Mucosa of descending colon (tissue), 3 donors: ENCODE results near the gene DPH1. TPM values are rescaled to one million over a fixed set of nuclear protein-coding genes. Genes with fewer than 3 reads are reported as not detected.

Experiments
- ATAC-seq: fragments of 200-7000 bp; cut with Tn5 transposase; one replicate; pipeline ENCODE4 v1.9.1; 2020; ENCODE audit warnings: mild to moderate bottlenecking, moderate library complexity
- DNase-seq, 3 donors: peaks; one replicate each; pipeline ENCODE4 v3.0.0-alpha.2; 2020
- H3K36me3 ChIP-seq: fragments of 200-600 bp; one replicate; pipeline ENCODE4 v1.8.0; 2021; ENCODE audit warnings: low read depth, mild to moderate bottlenecking
- H3K4me1 ChIP-seq: fragments of 200-600 bp; one replicate; pipeline ENCODE4 v1.8.0; 2021; ENCODE audit warnings: low read depth, mild to moderate bottlenecking
- H3K4me3 ChIP-seq: fragments of 200-600 bp; one replicate; pipeline ENCODE4 v1.8.0; 2021; ENCODE audit warnings: mild to moderate bottlenecking
- H3K9me3 ChIP-seq: fragments of 200-600 bp; one replicate; pipeline ENCODE4 v1.8.0; 2021; ENCODE audit warnings: mild to moderate bottlenecking
- CTCF ChIP-seq: fragments of 200-600 bp; IDR thresholded peaks from one replicate; pipeline ENCODE4 v1.8.0; 2022; ENCODE audit warnings: antibody characterized with exemption, mild to moderate bottlenecking
- intact Hi-C, 2 donors: fragments of 100-400 bp; cut with DNase I in 1 of 2; cut with micrococcal nuclease in 1 of 2; formaldehyde crosslinking; loops; one replicate each; pipeline versions ENCODE4 v1.11.0 to v1.11.1; 2022; cut with DNase I, micrococcal nuclease
- microRNA-seq: library from miRNA; unstranded; fragments of <30 nt; microRNA quantifications from one replicate; pipeline ENCODE4, GENCODE V29; 2019
- total RNA-seq, 3 donors: library from RNA; stranded (reverse); fragmentation: NEBNext Ultra II Directional in 2 of 3; extraction: Animal tissue kit (Norgen Biotek cat#: 25700) in 2 of 3; gene quantifications; one replicate each; pipeline versions ENCODE4 v1.2.1 to v1.2.4, GENCODE V29; 2021 to 2023
- donor health status: DM: no; HTN: no; CAD: no; lungs with moderate emphysema.
- donor health status: DM: no; HTN: no; CAD: no.
- donor health status: DM: no; HTN: yes; CAD: no.

DPH1 gene
- total RNA-seq, 3 donors from 2014 or later = 33.1 to 43.7 (median 42.2) TPM

- H3K4me3 ChIP-seq = no peak overlapping the region
- ATAC-seq = no peak
Measured at GRCh38 chr17:2092253-2092652, 62.3 kb downstream of the DPH1 start.

GRCh38 chr17:2093349-2093748, 63.4 kb downstream of the DPH1 start:
- Histone ChIP-seq H3K9me3 (no peaks in the 10 kb centered on the region), H3K4me1 (peaks cover 14% of the 10 kb centered on the region), H3K36me3 (no peaks in the 10 kb centered on the region), H3K4me3 (no peak overlapping the region)
- ATAC-seq (no peak), DNase-seq (no peak)
- no peak for TF ChIP-seq CTCF
- intact Hi-C loops = no loop called here

More at GRCh38 chr17:2092253-2092652, 62.3 kb downstream of the DPH1 start:
- H3K36me3 ChIP-seq = no peaks in the 10 kb centered on the region
- DNase-seq = no peak
- TF ChIP-seq CTCF = no peak
- intact Hi-C loops = no loop called here
- H3K9me3 ChIP-seq = no peaks in the 10 kb centered on the region
- peaks cover 21% of the 10 kb centered on the region for H3K4me1 ChIP-seq

Small RNA genes lying within 50 kb of the gene (microRNA-seq; reads per million reads assigned to microRNA genes)
- gene MIR132 (1,260 reads per million, percentile 84 among the genes with 10 or more reads in this experiment), gene MIR212 (32.6 reads per million, percentile 48 among the genes with 10 or more reads in this experiment)

Other genes starting within 250 kb of the DPH1 start
- 10 to 100 TPM in 2 of 3 donors, 1 to 10 TPM in 1; 9.8 to 19.4 (median 10.7) TPM for gene SMYD4, start 200.3 kb upstream of the DPH1 start, total RNA-seq
- gene RPA1, start 200.1 kb upstream of the DPH1 start, total RNA-seq = 10 to 100 TPM; 52.3 to 77.4 (median 75.5) TPM
- gene RTN4RL1, start 4.8 kb upstream of the DPH1 start, total RNA-seq = under 1 TPM; 0.14 to 0.47 (median 0.43) TPM
- gene OVCA2, start 11.9 kb downstream of the DPH1 start, total RNA-seq = 10 to 100 TPM; 25.3 to 35.5 (median 33.0) TPM
- gene HIC1, start 24.9 kb downstream of the DPH1 start, total RNA-seq = 10 to 100 TPM in 2 of 3 donors, 1 to 10 TPM in 1; 6.0 to 28.9 (median 13.5) TPM